GM13977 (cell line): ENCODE results near the gene YWHAG.

ENCODE experiments used
- DNase-seq: peaks from one replicate; pipeline ENCODE4 v3.0.0; 2012; ENCODE audit warnings: low spot score
- CTCF ChIP-seq: IDR thresholded peaks from 2 replicates; pipeline ENCODE4 v1.5.1; 2012; ENCODE audit warnings: mild to moderate bottlenecking, control low read depth; ENCODE audit not compliant: insufficient read depth; ENCODE audit errors: extremely low read depth, missing control alignments
- in situ Hi-C: fragments of 300-500 bp; cut with MboI; formaldehyde crosslinking; loops from one replicate; pipeline ENCODE4 v1.12.0; 2022; ENCODE audit warnings: low sequenced_read_pairs, low pct_unique_long_range_greater_than_20kb, mixed read lengths, inconsistent platforms; ENCODE audit not compliant: unreplicated experiment

YWHAG gene

DNA sequence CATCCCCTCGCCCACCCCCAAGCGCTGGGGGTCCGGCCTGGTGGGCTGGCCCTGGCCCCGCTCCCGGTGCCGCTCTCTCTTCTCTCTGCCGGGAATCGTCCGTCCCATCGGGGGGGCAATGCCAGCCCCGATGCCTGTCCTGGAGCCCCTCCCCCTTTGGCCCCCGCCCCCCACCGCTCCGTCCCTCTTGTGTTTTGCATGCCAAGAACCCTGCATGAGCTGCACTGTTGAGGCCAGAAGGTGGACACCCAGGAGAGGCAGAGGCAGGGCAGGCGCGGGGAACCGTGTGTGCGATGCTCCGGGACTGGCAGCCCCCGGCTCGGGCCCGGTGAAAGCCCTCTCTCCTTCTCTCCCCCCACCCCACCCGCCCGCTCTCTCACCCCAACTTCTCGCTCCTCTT lies 78.4 kb downstream of the YWHAG start:
- TF ChIP-seq CTCF, result no peak
- in situ Hi-C loops, result no loop called here
- DNase-seq, result no peak

GRCh38 chr7:76278540-76278939 lies 80.3 kb downstream of the YWHAG start:
- in situ Hi-C loops, result no loop called here
- no peak for TF ChIP-seq CTCF
- no peak for DNase-seq
